Renal cortical epithelial cell (primary cell): Measurements from ENCODE around the gene TBATA. TPM values are rescaled to one million over a fixed set of nuclear protein-coding genes. Genes with fewer than 3 reads are reported as not detected.

Experiments used
- DNase-seq: peaks from one replicate; pipeline ENCODE4 v3.0.0-alpha.2; 2011; ENCODE audit warnings: low read depth
- total RNA-seq: library from RNA; depleted of rRNA; stranded (reverse); fragments of >200 nt; gene quantifications from 2 replicates; pipeline ENCODE4 v1.2.3, GENCODE V29; 2014

Gene TBATA
- total RNA-seq, 1 donor from 2014 or later: not detected

DNA sequence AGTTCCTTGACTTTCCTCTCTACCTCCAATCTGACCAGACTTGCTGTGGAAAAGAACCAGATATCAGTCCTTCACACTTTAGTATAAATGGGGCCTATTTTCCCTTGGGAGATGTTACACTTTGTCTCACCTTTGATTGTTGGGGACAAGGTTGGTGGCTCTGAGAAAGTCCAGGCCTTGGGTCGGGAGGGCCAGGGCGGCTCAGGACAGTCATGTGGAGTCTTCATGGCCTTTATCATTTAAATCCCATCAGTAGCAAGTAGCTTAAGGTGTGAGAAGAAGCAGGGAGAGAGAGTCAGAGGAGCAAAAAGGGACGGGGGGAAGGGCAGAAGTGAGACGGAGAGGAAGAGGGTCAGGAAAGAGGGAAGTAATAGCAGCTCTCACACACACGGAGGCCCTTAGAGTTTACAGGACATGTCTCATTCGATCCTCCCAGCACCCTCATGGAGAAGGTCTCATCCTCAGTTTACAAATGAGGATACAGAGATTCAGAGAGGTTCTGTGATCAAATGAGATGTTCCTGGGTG, 40.5 kb downstream of the TBATA start:
- DNase-seq: no peak

DNA sequence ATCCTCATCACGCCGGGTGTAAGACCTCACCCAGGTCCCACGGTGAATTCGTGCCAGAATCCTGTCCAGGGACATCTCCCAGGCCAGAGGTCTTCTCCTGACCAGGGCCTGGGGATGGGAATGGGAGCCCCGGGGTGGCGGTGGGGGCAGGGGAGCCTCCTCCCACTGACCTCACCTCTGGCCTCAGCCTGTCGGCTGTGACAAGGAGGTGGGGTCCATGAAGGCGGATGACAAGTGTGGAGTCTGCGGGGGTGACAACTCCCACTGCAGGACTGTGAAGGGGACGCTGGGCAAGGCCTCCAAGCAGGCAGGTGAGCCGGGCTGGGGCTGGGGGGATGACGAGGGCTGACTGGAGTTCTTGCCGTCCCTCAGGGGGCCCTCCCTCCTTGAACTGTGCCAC, 41.3 kb downstream of the TBATA start:
- no peak for DNase-seq

- no peak for DNase-seq
Measured at GRCh38 chr10:70743430-70743788, 41.8 kb downstream of the TBATA start.

DNA sequence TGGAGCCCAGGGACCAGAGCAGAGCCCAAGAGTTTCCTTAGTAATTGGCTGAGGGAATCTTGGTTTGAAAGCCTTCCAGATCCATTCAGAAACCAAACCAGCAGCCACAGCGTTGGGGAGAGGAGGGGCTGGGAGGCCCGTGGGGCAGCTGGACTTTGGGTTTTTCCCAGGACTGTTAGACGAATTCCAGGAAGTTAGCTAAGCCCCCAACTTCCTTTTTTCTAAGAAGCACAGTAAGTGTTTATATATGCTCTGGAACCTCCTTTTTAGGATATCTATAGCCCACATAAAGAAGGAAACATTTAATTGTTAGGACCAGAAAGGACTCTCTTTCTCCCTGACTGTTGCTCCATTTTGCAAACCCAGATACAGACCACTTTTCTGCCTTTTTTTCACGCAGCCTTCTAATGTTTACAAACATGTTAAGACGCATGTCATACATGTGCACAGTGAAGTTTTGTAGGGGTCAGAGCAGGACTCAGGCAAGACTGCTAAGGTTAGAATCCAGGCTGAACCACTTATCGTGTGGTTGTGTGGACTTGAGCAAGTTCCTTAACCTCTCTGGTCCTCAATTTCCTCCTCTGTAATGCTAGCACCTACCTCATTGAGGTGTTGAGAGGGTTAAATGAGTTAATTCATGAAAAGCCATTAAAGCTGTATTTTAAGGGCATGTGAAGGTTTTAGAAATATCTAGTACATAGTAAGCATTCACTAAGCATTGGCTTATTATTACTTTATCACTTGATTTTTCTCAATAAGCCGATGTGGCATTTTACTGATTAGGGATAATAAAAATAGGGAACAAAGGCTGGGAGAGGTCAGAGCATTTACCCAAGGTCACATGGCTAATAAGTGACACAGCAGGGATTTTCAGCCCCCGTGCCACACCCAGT, 42.4 kb downstream of the TBATA start:
- DNase-seq: peak; percentile 49

DNA sequence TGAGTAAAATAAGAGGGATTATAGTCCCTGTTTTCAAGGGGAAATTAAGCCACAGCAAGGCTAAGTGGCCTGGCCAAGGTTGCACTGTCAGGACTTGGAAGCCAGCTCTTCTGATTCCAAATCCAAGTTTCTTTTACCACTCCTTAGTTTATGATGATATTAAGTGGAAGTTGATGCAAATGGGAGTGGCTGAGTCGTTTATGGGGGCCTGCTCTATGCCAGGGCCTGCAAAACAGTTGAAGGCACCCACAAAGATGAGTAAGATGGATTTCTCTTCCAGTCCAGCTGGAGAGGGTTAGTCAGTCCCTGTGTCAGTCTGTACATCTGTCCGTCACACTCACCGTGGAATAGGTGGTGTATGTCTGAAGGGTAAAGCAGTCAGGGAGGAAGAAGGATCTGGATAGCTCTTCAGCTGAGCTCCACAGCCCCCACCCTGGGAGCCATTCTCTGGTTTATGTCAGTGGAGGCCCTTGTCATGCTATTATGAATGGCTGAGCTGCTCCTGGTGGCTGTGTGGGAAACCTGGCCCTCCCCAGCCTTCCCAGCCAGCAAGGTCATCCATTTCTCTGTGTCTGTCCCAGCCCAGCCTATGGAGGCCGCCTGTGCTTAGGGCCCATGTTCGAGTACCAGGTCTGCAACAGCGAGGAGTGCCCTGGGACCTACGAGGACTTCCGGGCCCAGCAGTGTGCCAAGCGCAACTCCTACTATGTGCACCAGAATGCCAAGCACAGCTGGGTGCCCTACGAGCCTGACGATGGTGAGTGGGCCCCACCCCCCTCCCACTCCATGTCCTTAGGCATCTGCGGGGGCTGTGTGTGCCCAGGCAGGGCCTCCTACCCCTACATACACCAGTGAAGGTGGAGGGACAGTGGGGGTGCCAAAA, 44.5 kb downstream of the TBATA start:
- no peak for DNase-seq

GRCh38 chr10:70738761-70739121, 46.4 kb downstream of the TBATA start:
- no peak for DNase-seq

- DNase-seq: no peak
Measured at GRCh38 chr10:70738006-70738760, 47.0 kb downstream of the TBATA start.

- no peak for DNase-seq
Measured at GRCh38 chr10:70737250-70737649, 47.9 kb downstream of the TBATA start.

DNA sequence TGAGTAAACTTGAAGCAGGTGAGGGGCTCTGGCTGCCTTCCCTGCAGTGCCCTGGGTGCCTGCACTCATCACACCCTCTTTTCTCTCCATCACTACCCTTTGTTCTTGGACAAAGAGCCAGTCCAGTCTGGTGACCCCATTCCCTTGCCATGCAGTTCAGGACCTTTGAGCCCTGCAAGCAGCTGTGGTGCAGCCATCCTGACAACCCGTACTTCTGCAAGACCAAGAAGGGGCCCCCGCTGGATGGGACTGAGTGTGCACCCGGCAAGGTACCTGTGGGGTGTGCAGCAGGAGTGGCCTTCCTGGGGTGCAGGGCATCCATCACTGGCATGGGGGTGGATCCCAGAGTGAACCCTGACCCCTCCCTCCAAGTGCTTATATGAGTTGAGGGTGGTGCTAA, 48.7 kb downstream of the TBATA start:
- no peak for DNase-seq

GRCh38 chr10:70735161-70735560, 50.0 kb downstream of the TBATA start:
- no peak for DNase-seq

DNA sequence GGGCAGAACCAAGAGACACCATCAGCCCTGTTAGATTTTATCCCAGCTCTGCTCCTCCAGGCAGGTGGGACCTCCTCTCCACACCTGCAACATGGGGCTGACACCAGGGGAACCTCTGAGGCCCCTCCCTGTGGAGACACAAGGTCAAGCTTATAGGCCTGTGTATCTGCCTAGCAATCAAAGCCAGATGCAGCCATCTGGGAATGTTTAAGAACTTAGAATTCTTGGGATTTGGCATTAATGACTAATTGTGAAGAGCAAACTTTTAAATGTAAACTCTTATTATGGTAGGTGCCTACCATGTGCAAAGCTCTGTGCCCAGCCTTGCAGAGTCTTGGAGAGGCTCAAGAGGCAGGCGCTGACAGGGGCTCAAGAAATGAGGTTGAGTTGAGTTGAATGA, 52.1 kb downstream of the TBATA start:
- no peak for DNase-seq

DNA sequence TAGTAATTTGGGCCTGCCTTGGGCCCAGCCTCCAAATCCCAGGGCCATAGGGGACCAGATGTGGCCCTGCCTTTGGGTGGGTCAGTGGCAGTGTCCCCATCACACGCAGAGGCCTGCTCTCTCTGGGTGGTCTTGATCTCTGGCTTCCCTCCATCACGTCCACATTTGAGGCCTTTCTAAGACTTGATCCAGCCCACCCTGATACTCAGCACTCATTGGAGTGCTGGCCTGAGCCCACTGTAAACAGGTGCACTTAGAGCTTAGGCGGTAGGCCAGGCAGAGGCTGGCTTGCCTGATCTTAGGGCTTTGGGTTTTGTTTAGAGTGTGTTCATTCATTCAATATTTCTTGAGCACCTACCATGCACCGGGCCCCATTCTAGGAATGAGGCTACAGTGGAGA, 52.6 kb downstream of the TBATA start:
- no peak for DNase-seq

- DNase-seq: no peak
Measured at GRCh38 chr10:70730955-70731354, 54.2 kb downstream of the TBATA start.

GRCh38 chr10:70729763-70730357, 55.3 kb downstream of the TBATA start:
- no peak for DNase-seq

DNA sequence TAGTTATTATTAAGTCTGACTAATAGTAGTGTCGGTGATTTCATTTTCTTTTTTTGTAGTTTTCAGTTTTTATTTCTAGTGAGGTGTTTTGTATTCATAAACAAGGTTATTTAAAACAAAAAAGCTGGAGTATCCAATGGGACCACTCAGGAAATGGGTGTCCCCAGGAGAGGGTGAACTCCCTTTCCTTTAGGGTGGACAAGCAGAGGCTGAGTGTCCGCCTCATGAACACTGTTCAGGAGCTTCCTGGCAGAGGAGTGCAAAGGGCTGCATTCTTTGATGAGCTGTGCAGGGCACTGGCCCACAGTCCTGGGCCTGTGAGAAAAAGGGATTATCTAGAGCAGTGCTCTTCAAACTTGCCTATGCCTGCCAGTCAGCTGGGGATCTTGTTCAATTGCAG, 56.8 kb downstream of the TBATA start:
- no peak for DNase-seq

- no peak for DNase-seq
Measured at GRCh38 chr10:70726909-70727495, 58.2 kb downstream of the TBATA start.

DNA sequence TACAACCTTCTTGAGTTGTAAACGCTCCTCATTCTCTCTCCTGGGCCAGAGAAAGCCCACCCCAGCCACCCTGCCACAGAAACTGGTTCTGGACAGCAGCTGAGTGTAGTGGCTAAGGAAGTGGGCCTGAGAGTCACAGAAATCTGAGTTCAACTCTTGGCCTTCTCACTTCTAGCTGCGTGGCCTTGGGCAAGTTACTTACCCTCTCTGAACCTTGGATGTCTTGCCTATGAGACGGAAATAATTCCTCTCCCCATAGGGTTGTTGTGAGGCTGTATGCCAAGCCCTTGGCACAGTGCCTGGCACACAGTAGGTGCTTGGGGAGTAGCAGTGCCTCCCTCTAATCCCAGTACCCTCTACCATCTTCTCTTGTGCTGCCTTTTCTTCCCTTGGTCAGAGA, 61.4 kb downstream of the TBATA start:
- DNase-seq: no peak

DNA sequence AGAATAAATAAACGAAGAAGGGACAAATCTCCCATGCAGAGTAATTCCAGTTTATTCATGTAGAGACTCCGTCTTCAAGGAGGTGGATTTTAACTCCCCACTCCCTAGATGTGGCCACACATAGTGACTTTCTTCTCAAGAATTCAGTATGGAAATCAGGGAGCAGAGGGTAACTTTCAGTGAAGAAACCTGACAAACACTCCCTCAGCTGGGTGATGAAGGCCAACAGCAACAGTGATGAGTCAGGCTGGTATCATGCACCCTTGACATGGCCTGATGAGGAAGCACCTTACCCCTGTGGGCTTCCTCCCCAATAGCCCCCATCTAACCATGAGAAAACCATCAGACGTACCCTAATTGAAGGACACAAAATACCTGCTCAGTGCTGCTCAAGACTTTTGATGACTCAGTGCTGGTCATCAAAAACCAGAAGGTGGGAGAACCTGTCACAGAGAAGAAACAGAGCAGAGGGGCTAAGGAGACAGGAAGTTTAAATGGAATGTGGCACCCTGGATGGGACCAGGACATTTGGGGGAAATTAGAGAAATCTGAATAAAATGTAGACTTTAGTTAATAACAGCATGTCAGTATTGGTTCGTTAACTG, 62.3 kb downstream of the TBATA start:
- peak; percentile 91 for DNase-seq
